Sigmoid colon (tissue), 7 donors: ENCODE measurements around the gene ENO2. TPM values are rescaled to one million over a fixed set of nuclear protein-coding genes. Genes with fewer than 3 reads are reported as not detected.

ENCODE experiments used
- DNase-seq: peaks from one replicate; pipeline ENCODE4 v3.0.0-alpha.2; 2019
- H3K27ac ChIP-seq, 4 donors: fragments of 200-600 bp; sonication (generic); one replicate each; pipeline ENCODE4 v1.5.1; 2016 to 2019; ENCODE audit warnings: mild to moderate bottlenecking in 1 of 4
- H3K27me3 ChIP-seq, 3 donors: fragments of 200-600 bp; sonication (generic); one replicate each; pipeline ENCODE4 v1.5.1; 2019; ENCODE audit warnings: mild to moderate bottlenecking in 1 of 3
- H3K36me3 ChIP-seq, 4 donors: fragments of 200-600 bp; sonication (generic); one replicate each; pipeline ENCODE4 v1.5.1; 2016 to 2019
- H3K4me1 ChIP-seq, 4 donors: fragments of 200-600 bp; sonication (generic); one replicate each; pipeline ENCODE4 v1.5.1; 2017 to 2019
- H3K4me3 ChIP-seq, 4 donors: fragments of 200-600 bp; sonication (generic); one replicate each; pipeline ENCODE4 v1.5.1; 2017 to 2019; ENCODE audit warnings: mild to moderate bottlenecking in 2 of 4, moderate library complexity in 1 of 4
- H3K9me3 ChIP-seq, 4 donors: fragments of 200-600 bp in 3 of 4; sonication (generic) in 3 of 4; one replicate each; pipeline versions ENCODE4 v1.5.1 to v1.6.1; 2013 to 2019
- CTCF ChIP-seq, 4 experiments: fragments of 450-650 bp in 3 of 4; fragments of 200-600 bp in 1 of 4; IDR thresholded peaks; one replicate each; pipeline ENCODE4 v1.5.1; 2016 to 2019; ENCODE audit warnings: antibody characterized with exemption in 4 of 4, mild to moderate bottlenecking in 3 of 4, moderate library complexity in 2 of 4
- EP300 ChIP-seq, 4 donors: sonication (generic); formaldehyde crosslinking; IDR thresholded peaks; one replicate each; pipeline ENCODE4 v1.6.1; 2017; ENCODE audit warnings: antibody characterized with exemption in 4 of 4
- POLR2A ChIP-seq, 2 donors: fragments of 450-650 bp; IDR thresholded peaks; one replicate each; pipeline ENCODE4 v1.6.1; 2016; ENCODE audit warnings: antibody characterized with exemption in 2 of 2, mild to moderate bottlenecking in 2 of 2, moderate library complexity in 2 of 2
- POLR2AphosphoS5 ChIP-seq, 4 donors: sonication (generic); formaldehyde crosslinking; IDR thresholded peaks; one replicate each; pipeline ENCODE4 v1.6.1; 2017; ENCODE audit warnings: antibody characterized with exemption in 4 of 4
- WGBS, 2 donors: extraction: QIAGEN DNeasy Blood & Tissue Kit; methylation state at CpG; one replicate each; pipeline ENCODE4 v1.1.7; 2013; 5-methylcytosine and 5-hydroxymethylcytosine counted together
- intact Hi-C: fragments of 100-400 bp; cut with DNase I; formaldehyde crosslinking; loops from one replicate; pipeline ENCODE4 v1.15.1; 2023
- polyA plus RNA-seq, 3 donors: library from polyadenylated mRNA; stranded (reverse); fragments of 200-250 nt; gene quantifications; one replicate each; pipeline ENCODE4 v1.2.3, GENCODE V29; 2013
- total RNA-seq, 4 donors: library from RNA; depleted of rRNA; stranded (reverse); fragments of >200 nt; gene quantifications; one replicate each; pipeline ENCODE4 v1.1.0, GENCODE V29; 2016
- donor health status: healthy with polysubstance abuse.
- donor health status: Bipolar disorder and iron deficiency.
- donor health status: healthy.

The ENO2 gene
- total and polyA plus RNA-seq, 7 donors, result 1.8 to 37.5 (median 26.3) TPM

- intact Hi-C loops, result no loop called here
- Histone ChIP-seq H3K27me3 (no peaks in the 10 kb centered on the region), H3K36me3 (peaks cover 22 to 24% (median 23%) of the 10 kb centered on the region in 4 donors), H3K9me3 (no peaks in the 10 kb centered on the region), H3K27ac (peak overlapping the region; percentile 64 to 86 (median 82)), H3K4me3 (peak overlapping the region in 3 of 4 donors; percentile 11 to 34 (median 13)), H3K4me1 (peaks cover 0 to 48% (median 31%) of the 10 kb centered on the region in 4 donors)
- no peak for TF ChIP-seq EP300 (IDR thresholded peaks at IDR 0.05)
- TF ChIP-seq POLR2A (IDR thresholded peaks at IDR 0.05), result peak in 1 of 2 donors; percentile 55
- TF ChIP-seq CTCF (IDR thresholded peaks at IDR 0.05), result no peak
- TF ChIP-seq POLR2AphosphoS5 (IDR thresholded peaks at IDR 0.05), result no peak
- DNase-seq, result peak; percentile 64
- 11 to 63% methylated on average over 25 of the region's 25 CpGs for WGBS, 2 donors
Observed at GRCh38 chr12:6962285-6963015, 48.1 kb downstream of the ENO2 start.

GRCh38 chr12:6963016-6963731, 48.8 kb downstream of the ENO2 start:
- no peaks in the 10 kb centered on the region for H3K9me3 ChIP-seq
- H3K27me3 ChIP-seq, result no peaks in the 10 kb centered on the region
- 18 to 64% methylated on average over 32 of the region's 32 CpGs for WGBS, 2 donors
- H3K4me3 ChIP-seq, result peak overlapping the region in 1 of 4 donors; percentile 20
- TF ChIP-seq POLR2A (IDR thresholded peaks at IDR 0.05), result peak in 1 of 2 donors; percentile 85
- peak in 1 of 4 donors; percentile 59 for TF ChIP-seq POLR2AphosphoS5 (IDR thresholded peaks at IDR 0.05)
- TF ChIP-seq CTCF (IDR thresholded peaks at IDR 0.05), result peak in 1 of 4 experiments; percentile 16
- TF ChIP-seq EP300 (IDR thresholded peaks at IDR 0.05), result no peak
- intact Hi-C loops, result no loop called here
- DNase-seq, result peak; percentile 65
- H3K27ac ChIP-seq, result peak overlapping the region; percentile 64 to 86 (median 82)
- H3K36me3 ChIP-seq, result peaks cover 28 to 31% (median 30%) of the 10 kb centered on the region in 4 donors
- peaks cover 0 to 44% (median 31%) of the 10 kb centered on the region in 4 donors for H3K4me1 ChIP-seq

- WGBS, 2 donors, result 16 to 60% methylated on average over 17 of the region's 17 CpGs
- DNase-seq, result peak; percentile 76
- Histone ChIP-seq H3K4me3 (peak overlapping the region in 1 of 4 donors; percentile 20), H3K36me3 (peaks cover 32 to 38% (median 33%) of the 10 kb centered on the region in 4 donors), H3K9me3 (no peaks in the 10 kb centered on the region), H3K4me1 (peaks cover 0 to 45% (median 38%) of the 10 kb centered on the region in 4 donors), H3K27ac (peak overlapping the region; percentile 64 to 86 (median 82)), H3K27me3 (no peaks in the 10 kb centered on the region)
- TF ChIP-seq POLR2AphosphoS5 (IDR thresholded peaks at IDR 0.05) (no peak), POLR2A (IDR thresholded peaks at IDR 0.05) (no peak), EP300 (IDR thresholded peaks at IDR 0.05) (no peak), CTCF (IDR thresholded peaks at IDR 0.05) (no peak)
- intact Hi-C loops, result loop anchor here (2.0 kb wide), 2 partner anchors 39 to 95 kb away; no protein-coding TSS in a partner anchor
Observed at GRCh38 chr12:6963791-6964413, 49.5 kb downstream of the ENO2 start.

- Histone ChIP-seq H3K27me3 (no peaks in the 10 kb centered on the region), H3K9me3 (no peaks in the 10 kb centered on the region), H3K27ac (peak overlapping the region; percentile 81 to 86 (median 82)), H3K36me3 (peaks cover 32 to 40% (median 35%) of the 10 kb centered on the region in 4 donors), H3K4me3 (no peak overlapping the region), H3K4me1 (peaks cover 0 to 52% (median 45%) of the 10 kb centered on the region in 4 donors)
- TF ChIP-seq POLR2AphosphoS5 (IDR thresholded peaks at IDR 0.05), result no peak
- TF ChIP-seq CTCF (IDR thresholded peaks at IDR 0.05), result no peak
- TF ChIP-seq EP300 (IDR thresholded peaks at IDR 0.05), result no peak
- TF ChIP-seq POLR2A (IDR thresholded peaks at IDR 0.05), result no peak
- DNase-seq, result peak; percentile 68
- intact Hi-C loops, result loop anchor here (1.0 to 2.0 kb wide), 3 partner anchors 20 to 96 kb away; partner anchors contain the start of gene C12orf57
- WGBS, 2 donors, result 18 to 60% methylated on average over 8 of the region's 8 CpGs
Observed at GRCh38 chr12:6964605-6965025, 50.2 kb downstream of the ENO2 start.
